GM12874 (cell line): Measurements from ENCODE around the gene IBTK.

Experiments used
- CTCF ChIP-seq: IDR thresholded peaks from 2 replicates; pipeline ENCODE4 v1.5.1; 2011; ENCODE audit warnings: low read depth, mild to moderate bottlenecking, control low read depth, low read length, moderate library complexity; ENCODE audit not compliant: insufficient read depth

The IBTK gene

GRCh38 chr6:82247505-82248272 is at the start of gene IBTK:
TSS of gene IBTK (minus strand) at chr6:82247744. CDS start at chr6:82240486, 7,258 bp downstream.
- no peak for TF ChIP-seq CTCF

GRCh38 chr6:82283771-82284410 is 36.3 kb upstream of the IBTK start:
- TF ChIP-seq CTCF: no peak

- no peak for TF ChIP-seq CTCF
Observed at GRCh38 chr6:82277686-82278085, 30.1 kb upstream of the IBTK start.

GRCh38 chr6:82275686-82276085 is 28.1 kb upstream of the IBTK start:
- TF ChIP-seq CTCF: no peak

GRCh38 chr6:82273295-82273694 is 25.8 kb upstream of the IBTK start:
- TF ChIP-seq CTCF: no peak

GRCh38 chr6:82270881-82271635 is 23.5 kb upstream of the IBTK start:
- no peak for TF ChIP-seq CTCF

- no peak for TF ChIP-seq CTCF
Observed at GRCh38 chr6:82268301-82268846, 20.8 kb upstream of the IBTK start.
